Nephron progenitor cell (in vitro differentiated cells): ENCODE measurements around the gene FLT3LG.
"Not testable (repeated sequence)": the region's sequence is repeated elsewhere in the genome, so short reads cannot be mapped to it uniquely, and the experiment has no call there.

Experiments
- DNase-seq: peaks from one replicate; pipeline ENCODE4 v3.0.0; 2021
- H3K27ac Mint-ChIP-seq: 2 replicates; pipeline ENCODE4 v1.8.0; 2021; ENCODE audit warnings: mild to moderate bottlenecking, moderate library complexity, mixed read lengths
- H3K27me3 Mint-ChIP-seq: 2 replicates; pipeline ENCODE4 v1.8.0; 2021; ENCODE audit warnings: mild to moderate bottlenecking, low read depth, mixed read lengths; ENCODE audit not compliant: poor library complexity
- H3K36me3 Mint-ChIP-seq: 2 replicates; pipeline ENCODE4 v1.8.0; 2021; ENCODE audit warnings: low read depth, mixed read lengths
- H3K4me1 Mint-ChIP-seq: 2 replicates; pipeline ENCODE4 v1.8.0; 2021; ENCODE audit warnings: mixed read lengths
- H3K4me3 Mint-ChIP-seq: 2 replicates; pipeline ENCODE4 v1.8.0; 2021; ENCODE audit warnings: mild to moderate bottlenecking, moderate library complexity, mixed read lengths
- H3K9me3 Mint-ChIP-seq: 2 replicates; pipeline ENCODE4 v1.8.0; 2021; ENCODE audit warnings: mild to moderate bottlenecking, moderate library complexity, mixed read lengths
- TF ChIP-seq, protein P1 (sequence below): fragments of 200-600 bp; sonication (generic); IDR thresholded peaks from 2 replicates; pipeline ENCODE4 v1.5.0; 2021; ENCODE audit warnings: antibody characterized with exemption

FLT3LG gene

DNA sequence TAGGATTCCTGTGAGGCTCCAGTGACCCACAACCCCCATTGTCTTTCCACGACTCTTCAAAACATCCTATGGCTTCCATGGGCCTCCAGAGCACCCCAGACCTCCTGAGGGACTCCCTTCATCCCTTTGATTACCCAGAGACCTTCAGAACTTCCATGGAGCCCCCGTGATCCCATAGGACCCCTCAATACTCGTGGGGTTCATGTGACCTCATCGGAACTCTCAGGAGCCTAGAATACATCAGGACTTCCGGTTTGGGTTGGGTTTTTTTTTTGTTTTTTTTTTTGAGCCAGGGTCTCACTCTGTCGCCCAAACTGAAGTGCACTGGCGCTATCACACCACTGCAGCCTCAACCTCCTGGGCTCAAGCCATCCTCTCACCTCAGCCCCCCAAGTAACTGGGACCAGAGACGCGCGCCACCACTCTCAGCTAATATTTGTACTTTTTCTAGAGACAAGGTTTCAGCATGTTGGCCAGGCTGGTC is 20.2 kb upstream of the FLT3LG start:
- Mint-ChIP-seq H3K27ac (peak overlapping the region; percentile 99), H3K36me3 (peaks cover 38% of the 10 kb centered on the region), H3K27me3 (peaks cover 7% of the 10 kb centered on the region), H3K4me3 (peak overlapping the region; percentile 93), H3K4me1 (peaks cover 46% of the 10 kb centered on the region), H3K9me3 (no peaks in the 10 kb centered on the region)
- TF ChIP-seq, protein P1, sequence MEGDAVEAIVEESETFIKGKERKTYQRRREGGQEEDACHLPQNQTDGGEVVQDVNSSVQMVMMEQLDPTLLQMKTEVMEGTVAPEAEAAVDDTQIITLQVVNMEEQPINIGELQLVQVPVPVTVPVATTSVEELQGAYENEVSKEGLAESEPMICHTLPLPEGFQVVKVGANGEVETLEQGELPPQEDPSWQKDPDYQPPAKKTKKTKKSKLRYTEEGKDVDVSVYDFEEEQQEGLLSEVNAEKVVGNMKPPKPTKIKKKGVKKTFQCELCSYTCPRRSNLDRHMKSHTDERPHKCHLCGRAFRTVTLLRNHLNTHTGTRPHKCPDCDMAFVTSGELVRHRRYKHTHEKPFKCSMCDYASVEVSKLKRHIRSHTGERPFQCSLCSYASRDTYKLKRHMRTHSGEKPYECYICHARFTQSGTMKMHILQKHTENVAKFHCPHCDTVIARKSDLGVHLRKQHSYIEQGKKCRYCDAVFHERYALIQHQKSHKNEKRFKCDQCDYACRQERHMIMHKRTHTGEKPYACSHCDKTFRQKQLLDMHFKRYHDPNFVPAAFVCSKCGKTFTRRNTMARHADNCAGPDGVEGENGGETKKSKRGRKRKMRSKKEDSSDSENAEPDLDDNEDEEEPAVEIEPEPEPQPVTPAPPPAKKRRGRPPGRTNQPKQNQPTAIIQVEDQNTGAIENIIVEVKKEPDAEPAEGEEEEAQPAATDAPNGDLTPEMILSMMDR: no peak
- DNase-seq: no peak

DNA sequence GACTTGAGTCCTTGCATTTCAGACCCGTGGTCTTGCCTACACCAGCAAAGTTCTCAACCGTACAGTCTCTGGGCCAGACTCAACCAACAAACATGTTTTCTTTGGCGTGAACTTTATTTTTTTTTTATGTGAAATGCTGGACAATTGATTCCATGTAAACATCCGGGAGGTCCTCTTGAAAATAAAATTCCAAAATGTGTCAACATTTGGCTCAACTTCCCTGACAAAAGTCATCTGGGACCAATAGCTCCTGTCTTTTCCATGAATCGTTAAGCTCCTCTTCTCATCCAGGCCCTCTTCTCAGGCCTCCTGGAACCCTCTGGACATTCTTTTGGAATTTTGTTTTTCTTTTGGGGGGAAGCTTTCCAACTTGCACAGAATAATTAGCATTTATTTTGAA is 18.2 kb upstream of the FLT3LG start:
- H3K4me3 Mint-ChIP-seq: peak overlapping the region; percentile 8
- peaks cover 27% of the 10 kb centered on the region for H3K36me3 Mint-ChIP-seq
- peaks cover 28% of the 10 kb centered on the region for H3K4me1 Mint-ChIP-seq
- no peak for DNase-seq
- no peaks in the 10 kb centered on the region for H3K9me3 Mint-ChIP-seq
- H3K27ac Mint-ChIP-seq: peak overlapping the region; percentile 62
- TF ChIP-seq, protein P1: no peak
- peaks cover 7% of the 10 kb centered on the region for H3K27me3 Mint-ChIP-seq

DNA sequence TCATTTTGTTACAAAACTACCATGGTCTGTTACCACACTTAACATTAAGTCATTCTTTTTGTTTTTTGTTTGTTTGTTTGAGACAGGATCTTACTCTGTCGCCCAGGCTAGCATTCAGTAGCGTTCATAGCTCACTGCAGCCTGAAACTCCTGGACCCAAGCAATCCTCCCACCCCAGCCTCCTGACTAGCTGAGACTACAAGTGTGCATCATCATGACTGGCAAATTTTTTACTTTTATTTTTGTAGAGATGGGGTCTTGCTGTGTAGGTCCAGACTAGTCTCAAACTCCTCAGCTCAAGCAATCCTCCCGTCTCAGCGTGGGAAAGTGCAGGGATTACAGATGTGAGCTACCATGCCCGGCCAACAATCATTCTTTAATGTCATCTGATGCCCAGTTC is 17.7 kb upstream of the FLT3LG start:
- Mint-ChIP-seq H3K27me3 (peaks cover 7% of the 10 kb centered on the region), H3K36me3 (peaks cover 26% of the 10 kb centered on the region), H3K4me3 (peak overlapping the region; percentile 8), H3K27ac (peak overlapping the region; percentile 62), H3K9me3 (no peaks in the 10 kb centered on the region), H3K4me1 (peaks cover 23% of the 10 kb centered on the region)
- no peak for DNase-seq
- TF ChIP-seq, protein P1: no peak

DNA sequence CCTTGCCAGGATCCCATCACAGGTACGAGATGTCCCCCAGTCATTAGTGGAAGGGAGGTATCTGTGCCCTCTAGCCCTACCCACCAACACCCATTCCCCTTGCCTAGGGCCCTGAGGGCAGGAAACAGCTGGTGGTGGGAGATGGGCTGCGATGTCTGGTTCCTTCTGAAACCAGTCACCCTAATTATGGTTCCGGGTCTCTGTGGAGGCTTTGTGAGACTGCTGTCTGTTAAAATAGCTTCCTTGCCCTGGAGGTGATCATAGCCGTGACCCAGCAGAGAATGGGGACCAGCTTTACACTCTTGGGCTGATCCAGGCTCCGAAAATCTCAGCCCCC is 15.5 kb upstream of the FLT3LG start:
- peaks cover 15% of the 10 kb centered on the region for H3K4me1 Mint-ChIP-seq
- no peak overlapping the region for H3K4me3 Mint-ChIP-seq
- TF ChIP-seq, protein P1: no peak
- H3K36me3 Mint-ChIP-seq: peaks cover 27% of the 10 kb centered on the region
- DNase-seq: no peak
- peaks cover 3% of the 10 kb centered on the region for H3K27me3 Mint-ChIP-seq
- H3K9me3 Mint-ChIP-seq: no peaks in the 10 kb centered on the region
- H3K27ac Mint-ChIP-seq: no peak overlapping the region

DNA sequence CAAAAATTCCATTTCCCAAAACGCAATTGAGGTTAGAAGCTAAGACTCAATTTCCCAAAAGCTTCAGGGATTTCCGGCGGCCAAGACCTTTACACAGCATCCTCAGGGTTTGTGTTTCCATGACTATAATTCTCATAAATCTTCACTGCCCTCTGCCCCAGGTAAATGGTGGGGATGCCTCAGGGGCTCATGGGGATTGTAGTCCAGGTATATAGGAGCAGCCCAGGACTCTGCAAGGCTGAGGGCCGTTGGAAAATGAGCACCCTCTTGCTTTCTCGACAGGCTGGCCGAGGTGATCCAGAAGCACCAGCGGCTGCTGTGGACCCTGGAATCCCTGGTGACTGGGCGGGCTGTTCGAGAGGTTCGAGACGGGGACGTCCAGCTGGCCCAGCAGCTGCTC is 14.6 kb upstream of the FLT3LG start:
- DNase-seq: no peak
- peaks cover 6% of the 10 kb centered on the region for H3K4me1 Mint-ChIP-seq
- peaks cover 27% of the 10 kb centered on the region for H3K36me3 Mint-ChIP-seq
- no peaks in the 10 kb centered on the region for H3K27me3 Mint-ChIP-seq
- H3K4me3 Mint-ChIP-seq: no peak overlapping the region
- H3K27ac Mint-ChIP-seq: no peak overlapping the region
- TF ChIP-seq, protein P1: no peak
- no peaks in the 10 kb centered on the region for H3K9me3 Mint-ChIP-seq

DNA sequence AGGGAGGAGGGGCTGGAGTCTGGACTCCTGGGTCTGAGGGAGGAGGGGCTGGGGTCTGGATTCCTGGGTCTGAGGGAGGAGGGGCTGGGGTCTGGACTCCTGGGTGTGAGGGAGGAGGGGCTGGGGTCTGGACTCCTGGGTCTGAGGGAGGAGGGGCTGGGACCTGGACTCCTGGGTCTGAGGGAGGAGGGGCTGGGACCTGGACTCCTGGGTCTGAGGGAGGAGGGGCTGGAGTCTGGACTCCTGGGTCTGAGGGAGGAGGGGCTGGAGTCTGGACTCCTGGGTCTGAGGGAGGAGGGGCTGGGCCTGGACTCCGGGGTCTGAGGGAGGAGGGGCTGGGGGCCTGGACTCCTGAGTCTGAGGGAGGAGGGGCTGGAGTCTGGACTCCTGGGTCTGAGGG is 12.9 kb upstream of the FLT3LG start:
- H3K36me3 Mint-ChIP-seq: peaks cover 23% of the 10 kb centered on the region
- H3K4me1 Mint-ChIP-seq, H3K27ac Mint-ChIP-seq, H3K27me3 Mint-ChIP-seq, DNase-seq, H3K4me3 Mint-ChIP-seq, H3K9me3 Mint-ChIP-seq: not testable (repeated sequence)
